GM23338 (cell line): ENCODE results near the gene HCST. TPM values are rescaled to one million over a fixed set of nuclear protein-coding genes. Genes with fewer than 3 reads are reported as not detected.
A peak's percentile ranks its signal among the peaks of the same experiment; 100 is the strongest.

Experiments used
- ATAC-seq: fragments of 200-7000 bp; cut with Tn5 transposase; 3 replicates; pipeline ENCODE4 v1.9.1; 2020
- DNase-seq: peaks from one replicate; pipeline ENCODE4 v3.0.0-alpha.2; 2015; ENCODE audit warnings: low spot score
- H2AFZ ChIP-seq: fragments of 200-600 bp; sonication (generic); 2 replicates; pipeline ENCODE4 v1.8.0; 2016; ENCODE audit warnings: antibody characterized with exemption, mild to moderate bottlenecking, moderate library complexity
- H3F3A ChIP-seq: fragments of 200-600 bp; sonication (generic); replicated peaks from 2 replicates; pipeline ENCODE4 v1.8.0; 2017; ENCODE audit warnings: antibody characterized with exemption, mixed run types, low read depth
- H3K27ac ChIP-seq: fragments of 200-600 bp; sonication (generic); 2 replicates; pipeline ENCODE4 v1.6.1; 2016; ENCODE audit warnings: low read depth
- H3K27me3 ChIP-seq: fragments of 200-600 bp; sonication (generic); 2 replicates; pipeline ENCODE4 v1.8.0; 2016; ENCODE audit warnings: mild to moderate bottlenecking, mixed run types, moderate library complexity; ENCODE audit not compliant: insufficient read depth
- H3K36me3 ChIP-seq: fragments of 200-600 bp; sonication (generic); 2 replicates; pipeline ENCODE4 v1.8.0; 2016; ENCODE audit warnings: mild to moderate bottlenecking; ENCODE audit not compliant: insufficient read depth
- H3K4me1 ChIP-seq: fragments of 200-600 bp; sonication (generic); 2 replicates; pipeline ENCODE4 v1.8.0; 2016; ENCODE audit warnings: mild to moderate bottlenecking, moderate library complexity; ENCODE audit not compliant: insufficient read depth
- H3K4me2 ChIP-seq: fragments of 200-600 bp; sonication (generic); 2 replicates; pipeline ENCODE4 v1.7.1; 2017; ENCODE audit warnings: mixed run types
- H3K4me3 ChIP-seq: fragments of 200-600 bp; sonication (generic); 2 replicates; pipeline ENCODE4 v1.6.1; 2016; ENCODE audit warnings: mixed run types
- H3K79me2 ChIP-seq: fragments of 200-600 bp; sonication (generic); replicated peaks from 2 replicates; pipeline ENCODE4 v1.8.0; 2017; ENCODE audit warnings: mild to moderate bottlenecking; ENCODE audit not compliant: insufficient read depth
- H3K9me2 ChIP-seq: fragments of 200-600 bp; sonication (generic); 2 replicates; pipeline ENCODE4 v1.8.0; 2017; ENCODE audit not compliant: insufficient read depth
- H4K20me1 ChIP-seq: fragments of 200-600 bp; sonication (generic); replicated peaks from 2 replicates; pipeline ENCODE4 v1.8.0; 2017; ENCODE audit warnings: mild to moderate bottlenecking; ENCODE audit not compliant: insufficient read depth
- H3K27ac Mint-ChIP-seq: 2 replicates; pipeline ENCODE4 v1.8.0; 2020; ENCODE audit warnings: inconsistent platforms, mild to moderate bottlenecking, moderate library complexity, mixed read lengths
- H3K27me3 Mint-ChIP-seq: 3 replicates; pipeline ENCODE4 v1.8.0; 2022; ENCODE audit warnings: low read depth, mild to moderate bottlenecking, moderate library complexity, mixed read lengths, inconsistent platforms; ENCODE audit not compliant: insufficient read depth, poor library complexity
- H3K36me3 Mint-ChIP-seq: 3 replicates; pipeline ENCODE4 v1.8.0; 2021; ENCODE audit warnings: low read depth, mild to moderate bottlenecking, inconsistent platforms, moderate library complexity, mixed read lengths
- H3K4me1 Mint-ChIP-seq: 3 replicates; pipeline ENCODE4 v1.8.0; 2020; ENCODE audit warnings: mild to moderate bottlenecking, inconsistent platforms, mixed read lengths
- H3K4me3 Mint-ChIP-seq: 3 replicates; pipeline ENCODE4 v1.8.0; 2021; ENCODE audit warnings: moderate library complexity, mild to moderate bottlenecking, inconsistent platforms, mixed read lengths
- H3K9me3 Mint-ChIP-seq: 3 replicates; pipeline ENCODE4 v1.8.0; 2020; ENCODE audit warnings: moderate library complexity, mild to moderate bottlenecking, inconsistent platforms, mixed read lengths
- CREB1 ChIP-seq: fragments of 250-450 bp; sonication (Bioruptor Pico); IDR thresholded peaks from 2 replicates; pipeline ENCODE4 v1.5.0; 2020; ENCODE audit warnings: low read depth, mild to moderate bottlenecking, moderate library complexity
- CTCF ChIP-seq, 2 experiments: fragments of 200-600 bp in 1 of 2; sonication (generic) in 1 of 2; conservative IDR thresholded peaks; 2 replicates each; pipeline versions ENCODE4 v1.5.1 to v1.6.1; 2016 to 2017; ENCODE audit warnings: antibody characterized with exemption in 2 of 2, low read depth in 2 of 2, mild to moderate bottlenecking in 2 of 2, moderate library complexity in 1 of 2
- ETS1 ChIP-seq: IDR thresholded peaks from 2 replicates; pipeline ENCODE4 v1.6.1; 2016; ENCODE audit warnings: antibody characterized with exemption
- EZH2 ChIP-seq: fragments of 200-600 bp; sonication (generic); IDR thresholded peaks from one replicate; pipeline ENCODE4 v1.8.0; 2017; ENCODE audit warnings: antibody characterized with exemption, mild to moderate bottlenecking, low read depth; ENCODE audit not compliant: unreplicated experiment
- EZH2phosphoT487 ChIP-seq: fragments of 200-600 bp; sonication (generic); IDR thresholded peaks from one replicate; pipeline ENCODE4 v1.8.1; 2018; ENCODE audit warnings: antibody characterized with exemption; ENCODE audit not compliant: unreplicated experiment
- JUNB ChIP-seq: IDR thresholded peaks from one replicate; pipeline ENCODE4 v1.6.1; 2016; ENCODE audit warnings: antibody characterized with exemption; ENCODE audit not compliant: unreplicated experiment
- NANOG ChIP-seq: IDR thresholded peaks from 2 replicates; pipeline ENCODE4 v1.6.1; 2016; ENCODE audit warnings: antibody characterized with exemption, borderline replicate concordance
- POLR2AphosphoS5 ChIP-seq: IDR thresholded peaks from 2 replicates; pipeline ENCODE4 v1.6.1; 2016; ENCODE audit warnings: antibody characterized with exemption, low read depth
- REST ChIP-seq: IDR thresholded peaks from one replicate; pipeline ENCODE4 v1.6.1; 2018; ENCODE audit warnings: antibody characterized with exemption; ENCODE audit not compliant: unreplicated experiment
- STAT1 ChIP-seq: IDR thresholded peaks from one replicate; pipeline ENCODE4 v1.6.1; 2016; ENCODE audit warnings: antibody characterized with exemption; ENCODE audit not compliant: unreplicated experiment
- ZNF114 ChIP-seq: fragments of 250-450 bp; sonication (Bioruptor Pico); IDR thresholded peaks from 2 replicates; pipeline ENCODE4 v1.5.0; 2020; ENCODE audit warnings: mild to moderate bottlenecking, moderate library complexity
- ZNF331 ChIP-seq: fragments of 250-450 bp; sonication (Bioruptor Pico); IDR thresholded peaks from 2 replicates; pipeline ENCODE4 v1.5.0; 2020; ENCODE audit warnings: low read depth, mild to moderate bottlenecking, moderate library complexity
- ZNF462 ChIP-seq: fragments of 250-450 bp; sonication (Bioruptor Pico); IDR thresholded peaks from 2 replicates; pipeline ENCODE4 v1.5.0; 2020; ENCODE audit warnings: mild to moderate bottlenecking, moderate library complexity
- polyA plus RNA-seq: library from polyadenylated mRNA; unstranded; fragments of >200 nt; fragmentation: Nextera tagmentation; extraction: Ambion mirVana; gene quantifications from 2 replicates; pipeline ENCODE4 v1.2.1, GENCODE V29; 2016
- total RNA-seq: library from RNA; depleted of rRNA; stranded (reverse); fragments of >200 nt; shearing (Covaris generic); gene quantifications from 2 replicates; pipeline ENCODE4 v1.2.3, GENCODE V29; 2014

The HCST gene
- total and polyA plus RNA-seq, 2 experiments from 2014 or later, result 2.1 TPM; not detected in 1

GRCh38 chr19:35868172-35868822 is 34.0 kb upstream of the HCST start, which contains the start of gene APLP1:
Gene APLP1 (plus strand): TSS chr19:35868574. CDS start chr19:35868637, 63 bp downstream.
- TF ChIP-seq JUNB, result no peak
- no peak for TF ChIP-seq STAT1
- no peak for TF ChIP-seq ZNF331
- TF ChIP-seq POLR2AphosphoS5, result no peak
- no peak for TF ChIP-seq ETS1
- no peak for TF ChIP-seq CREB1
- TF ChIP-seq REST, result no peak
- no peak for TF ChIP-seq ZNF462 (CRISPR knock-in tag)
- no peak for TF ChIP-seq CTCF (conservative IDR thresholded peaks at IDR 0.05; ENCODE audit: low read depth in 2 of 2)
- no peak for TF ChIP-seq NANOG
- TF ChIP-seq EZH2, result no peak
- TF ChIP-seq EZH2phosphoT487, result no peak
- no peak for TF ChIP-seq ZNF114 (CRISPR knock-in tag)
- DNase-seq (peak; percentile 65), ATAC-seq (peak; percentile 24)
- peaks cover 15% of the 10 kb centered on the region; the same call in 1 of the 2 replicates for H3F3A ChIP-seq
- H3K27ac Mint-ChIP-seq, result no peak within 1 kb of the TSS
- H3K4me3 ChIP-seq, result peak within 1 kb of the TSS; percentile 84
- H3K4me1 Mint-ChIP-seq, result peaks cover 25% of the 10 kb centered on the region
- H3K9me3 Mint-ChIP-seq, result no peaks in the 10 kb centered on the region; the same call in 2 of the 3 replicates
- H3K9me2 ChIP-seq, result no peaks in the 10 kb centered on the region
- H3K4me3 Mint-ChIP-seq, result peak within 1 kb of the TSS; percentile 86
- peaks cover 4% of the 10 kb centered on the region for H3K36me3 Mint-ChIP-seq
- peaks cover 12% of the 10 kb centered on the region for H3K4me1 ChIP-seq
- H3K27me3 ChIP-seq, result peaks cover 16% of the 10 kb centered on the region
- H3K27ac ChIP-seq, result no peak within 1 kb of the TSS
- H2AFZ ChIP-seq, result peak within 1 kb of the TSS; percentile 93
- no peaks in the 10 kb centered on the region for H4K20me1 ChIP-seq
- H3K79me2 ChIP-seq, result no peaks in the 10 kb centered on the region
- peaks cover 40% of the 10 kb centered on the region for H3K27me3 Mint-ChIP-seq
- H3K36me3 ChIP-seq, result no peaks in the 10 kb centered on the region
- peak within 1 kb of the TSS; percentile 98 for H3K4me2 ChIP-seq
